Epithelial cell of proximal tubule (primary cell): ENCODE results near the gene CXorf58. TPM values are rescaled to one million over a fixed set of nuclear protein-coding genes. Genes with fewer than 3 reads are reported as not detected.

Experiments used
- DNase-seq: peaks from one replicate; pipeline ENCODE4 v3.0.0-alpha.2; 2011; ENCODE audit warnings: low read depth
- H3K4me3 ChIP-seq: 2 replicates; pipeline ENCODE4 v1.5.1; 2011; ENCODE audit warnings: low read depth, mild to moderate bottlenecking, low read length
- total RNA-seq: library from RNA; depleted of rRNA; stranded (reverse); fragments of >200 nt; gene quantifications from 2 replicates; pipeline ENCODE4 v1.2.3, GENCODE V29; 2015
- TF ChIP-seq, protein P1 (sequence below): conservative IDR thresholded peaks from 2 replicates; pipeline ENCODE4 v1.5.1; 2012; ENCODE audit warnings: low read depth, mild to moderate bottlenecking, low read length

The CXorf58 gene
- total RNA-seq, 1 donor from 2014 or later: not detected

GRCh38 chrX:23879380-23880090, 28.3 kb upstream of the CXorf58 start:
- DNase-seq: no peak
- no peak overlapping the region for H3K4me3 ChIP-seq
- TF ChIP-seq, protein P1, sequence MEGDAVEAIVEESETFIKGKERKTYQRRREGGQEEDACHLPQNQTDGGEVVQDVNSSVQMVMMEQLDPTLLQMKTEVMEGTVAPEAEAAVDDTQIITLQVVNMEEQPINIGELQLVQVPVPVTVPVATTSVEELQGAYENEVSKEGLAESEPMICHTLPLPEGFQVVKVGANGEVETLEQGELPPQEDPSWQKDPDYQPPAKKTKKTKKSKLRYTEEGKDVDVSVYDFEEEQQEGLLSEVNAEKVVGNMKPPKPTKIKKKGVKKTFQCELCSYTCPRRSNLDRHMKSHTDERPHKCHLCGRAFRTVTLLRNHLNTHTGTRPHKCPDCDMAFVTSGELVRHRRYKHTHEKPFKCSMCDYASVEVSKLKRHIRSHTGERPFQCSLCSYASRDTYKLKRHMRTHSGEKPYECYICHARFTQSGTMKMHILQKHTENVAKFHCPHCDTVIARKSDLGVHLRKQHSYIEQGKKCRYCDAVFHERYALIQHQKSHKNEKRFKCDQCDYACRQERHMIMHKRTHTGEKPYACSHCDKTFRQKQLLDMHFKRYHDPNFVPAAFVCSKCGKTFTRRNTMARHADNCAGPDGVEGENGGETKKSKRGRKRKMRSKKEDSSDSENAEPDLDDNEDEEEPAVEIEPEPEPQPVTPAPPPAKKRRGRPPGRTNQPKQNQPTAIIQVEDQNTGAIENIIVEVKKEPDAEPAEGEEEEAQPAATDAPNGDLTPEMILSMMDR: no peak

DNA sequence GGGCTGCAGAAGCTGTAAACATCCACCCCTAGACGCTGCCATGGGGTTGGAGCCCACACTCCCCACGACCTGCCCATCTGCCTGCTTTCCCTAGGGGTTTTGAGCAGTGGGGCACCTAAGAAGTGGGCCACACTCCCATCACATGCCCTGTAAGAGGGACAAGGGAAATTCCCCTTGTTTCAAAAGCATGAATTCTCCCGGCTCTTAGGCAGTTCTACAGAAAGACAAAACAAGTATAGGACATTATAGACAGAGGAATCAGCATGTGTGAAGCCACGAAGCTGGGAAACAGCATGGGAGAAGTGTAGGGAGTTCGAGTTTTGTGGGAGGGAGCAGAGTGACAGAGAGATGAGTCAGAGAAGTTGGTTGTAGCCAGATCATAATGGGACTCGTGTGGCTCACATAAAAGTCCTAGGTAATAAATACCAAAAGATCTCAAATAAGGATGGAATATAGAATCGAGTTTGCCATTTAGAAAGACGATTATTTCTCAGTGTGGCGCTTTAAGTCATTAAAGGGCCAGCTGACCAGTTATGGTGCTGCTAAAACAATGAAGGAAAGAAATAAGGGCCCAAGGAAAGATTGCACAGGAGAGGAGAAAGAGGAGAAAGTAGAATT, 24.0 kb upstream of the CXorf58 start:
- H3K4me3 ChIP-seq: no peak overlapping the region
- no peak for DNase-seq
- TF ChIP-seq, protein P1: no peak

DNA sequence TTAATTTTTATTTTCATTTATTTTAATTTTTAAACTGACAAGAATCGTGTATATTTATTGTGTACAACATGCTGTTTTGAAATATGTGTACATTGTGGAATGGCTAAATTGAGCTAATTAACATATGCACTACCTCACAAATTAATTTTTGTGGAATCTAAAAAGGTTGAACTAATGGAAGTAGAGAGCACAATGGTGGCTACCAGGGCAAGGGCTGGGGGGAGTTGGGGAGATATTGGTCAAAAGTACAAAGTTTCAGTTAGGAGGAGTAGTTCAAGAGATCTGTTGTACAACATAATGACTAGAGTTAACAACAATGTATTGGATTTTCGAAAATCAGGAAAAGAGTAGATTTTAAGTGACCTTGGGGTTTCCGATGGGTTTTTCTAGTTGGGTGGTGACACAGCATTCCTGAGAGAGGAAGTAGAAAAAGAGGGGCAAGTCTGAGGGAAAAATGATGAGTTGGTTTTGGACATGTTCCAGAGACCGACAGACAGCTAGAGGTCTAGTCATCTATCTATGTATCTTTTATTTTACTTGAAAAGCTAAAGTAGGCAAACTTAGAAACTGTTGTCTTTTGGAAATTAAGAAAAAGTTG, 23.3 kb upstream of the CXorf58 start:
- no peak for DNase-seq
- H3K4me3 ChIP-seq: no peak overlapping the region
- TF ChIP-seq, protein P1: no peak

GRCh38 chrX:23885803-23886202, 22.0 kb upstream of the CXorf58 start:
- TF ChIP-seq, protein P1: no peak
- H3K4me3 ChIP-seq: no peak overlapping the region
- DNase-seq: no peak

DNA sequence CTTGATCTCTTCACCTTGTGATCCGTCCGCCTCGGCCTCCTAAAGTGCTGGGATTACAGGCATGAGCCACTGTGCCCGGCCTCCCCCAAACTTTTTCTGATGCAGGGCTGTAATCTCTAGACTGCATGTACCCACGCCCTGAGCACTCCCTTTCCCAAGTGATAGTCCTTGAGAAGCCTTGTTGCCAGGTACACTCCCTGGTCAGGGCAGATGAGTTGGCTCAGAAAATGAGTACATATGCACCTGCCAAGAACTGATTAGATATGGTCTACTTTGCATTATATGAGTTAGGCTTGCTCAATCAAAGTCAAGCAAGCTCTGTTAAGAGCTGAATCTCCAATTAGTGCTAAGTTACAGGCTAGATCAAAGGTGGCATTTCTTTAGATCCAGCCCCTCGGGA, 20.4 kb upstream of the CXorf58 start:
- no peak overlapping the region for H3K4me3 ChIP-seq
- no peak for DNase-seq
- TF ChIP-seq, protein P1: no peak

DNA sequence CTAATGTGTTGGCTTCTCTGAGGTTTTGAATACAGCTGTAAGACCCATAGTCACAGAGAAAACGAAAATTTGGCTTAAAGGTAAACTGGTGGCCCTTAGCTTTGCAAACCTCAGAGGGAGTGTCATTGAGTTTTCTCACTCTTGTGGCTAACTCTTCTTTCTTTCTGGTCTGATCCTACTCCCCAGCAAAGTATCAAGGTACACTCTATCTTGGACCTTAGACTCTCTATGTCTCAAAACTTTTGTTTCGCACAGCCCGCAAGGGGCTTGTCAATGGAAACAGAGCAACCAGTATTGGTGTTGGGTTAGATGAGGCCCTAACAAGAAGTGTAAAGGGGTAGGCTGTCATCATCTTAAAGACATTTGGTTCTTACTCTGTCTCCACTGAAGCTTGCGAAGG, 19.9 kb upstream of the CXorf58 start:
- no peak overlapping the region for H3K4me3 ChIP-seq
- DNase-seq: no peak
- TF ChIP-seq, protein P1: no peak
